Left ventricle myocardium superior (tissue), 1 donor: Measurements from ENCODE around the gene GBGT1. TPM values are rescaled to one million over a fixed set of nuclear protein-coding genes. Genes with fewer than 3 reads are reported as not detected.
A peak's percentile ranks its signal among the peaks of the same experiment; 100 is the strongest.
"Not testable (repeated sequence)": the region's sequence is repeated elsewhere in the genome, so short reads cannot be mapped to it uniquely, and the experiment has no call there.

ENCODE experiments used
- ATAC-seq: fragments of 200-7000 bp; cut with Tn5 transposase; one replicate; pipeline ENCODE4 v1.9.1; 2020; ENCODE audit warnings: mild to moderate bottlenecking, moderate library complexity
- DNase-seq: peaks from one replicate; pipeline ENCODE4 v3.0.0-alpha.2; 2020
- intact Hi-C: fragments of 100-400 bp; cut with micrococcal nuclease; formaldehyde crosslinking; loops from one replicate; pipeline ENCODE4 v1.11.0; 2022
- total RNA-seq: library from RNA; stranded (reverse); fragmentation: NEBNext Ultra II Directional; extraction: Animal tissue kit (Norgen Biotek cat#: 25700); gene quantifications from one replicate; pipeline ENCODE4 v1.2.1, GENCODE V29; 2021
- donor health status: DM: no; HTN: yes; CAD: no; lungs with severe emphysema.

GBGT1 gene
- total RNA-seq, 1 donor from 2014 or later = 6.2 TPM

- DNase-seq = no peak
- no peak for ATAC-seq
These were observed 36.9 kb upstream of the GBGT1 start for GRCh38 chr9:133200631-133201030.

GRCh38 chr9:133199648-133200321 lies 36.1 kb upstream of the GBGT1 start:
- DNase-seq = peak; percentile 51
- intact Hi-C loops = no loop called here
- ATAC-seq = peak; percentile 76

More at GRCh38 chr9:133200631-133201030, 36.9 kb upstream of the GBGT1 start:
- intact Hi-C loops = no loop called here

- intact Hi-C loops = no loop called here
- ATAC-seq (no peak), DNase-seq (no peak)
These were observed 31.3 kb upstream of the GBGT1 start for GRCh38 chr9:133195029-133195428.

- no peak for ATAC-seq
- DNase-seq = no peak
- intact Hi-C loops = no loop called here
These were observed 30.9 kb upstream of the GBGT1 start for GRCh38 chr9:133194597-133194996.

- intact Hi-C loops = no loop called here
- no peak for ATAC-seq
- no peak for DNase-seq
These were observed 28.3 kb upstream of the GBGT1 start for GRCh38 chr9:133191989-133192388.

GRCh38 chr9:133189826-133190225 lies 26.1 kb upstream of the GBGT1 start:
- no peak for DNase-seq
- intact Hi-C loops = loop anchor here (10.0 kb wide), 1 partner anchor 295 kb away; no protein-coding TSS in a partner anchor

GRCh38 chr9:133188843-133189180 lies 25.1 kb upstream of the GBGT1 start:
- intact Hi-C loops = loop anchor here (10.0 kb wide), 1 partner anchor 296 kb away; no protein-coding TSS in a partner anchor
- ATAC-seq = no peak
- DNase-seq = no peak

More at GRCh38 chr9:133189826-133190225, 26.1 kb upstream of the GBGT1 start:
- no peak for ATAC-seq

GRCh38 chr9:133188006-133188842 lies 24.5 kb upstream of the GBGT1 start:
- DNase-seq (no peak), ATAC-seq (no peak)
- intact Hi-C loops = loop anchor here (10.0 kb wide), 1 partner anchor 297 kb away; no protein-coding TSS in a partner anchor

- intact Hi-C loops = loop anchor here (10.0 kb wide), 1 partner anchor 297 kb away; no protein-coding TSS in a partner anchor
- no peak for DNase-seq
- no peak for ATAC-seq
These were observed 23.9 kb upstream of the GBGT1 start for GRCh38 chr9:133187561-133188005.

- DNase-seq (no peak), ATAC-seq (no peak)
- intact Hi-C loops = loop anchor here (10.0 kb wide), 1 partner anchor 298 kb away; no protein-coding TSS in a partner anchor
These were observed 23.0 kb upstream of the GBGT1 start for GRCh38 chr9:133186736-133187135.

- intact Hi-C loops = loop anchor here (10.0 kb wide), 1 partner anchor 300 kb away; no protein-coding TSS in a partner anchor
- DNase-seq (no peak), ATAC-seq (peak; percentile 87)
These were observed 21.3 kb upstream of the GBGT1 start for GRCh38 chr9:133184971-133185370.

GRCh38 chr9:133182151-133182550 lies 18.4 kb upstream of the GBGT1 start:
- intact Hi-C loops = loop anchor here (10.0 kb wide), 1 partner anchor 303 kb away; no protein-coding TSS in a partner anchor
- DNase-seq (no peak), ATAC-seq (no peak)

- intact Hi-C loops = loop anchor here (10.0 kb wide), 1 partner anchor 303 kb away; no protein-coding TSS in a partner anchor
- DNase-seq (no peak), ATAC-seq (no peak)
These were observed 17.8 kb upstream of the GBGT1 start for GRCh38 chr9:133181561-133181960.

- DNase-seq (no peak), ATAC-seq (no peak)
- intact Hi-C loops = loop anchor here (10.0 kb wide), 1 partner anchor 304 kb away; no protein-coding TSS in a partner anchor
These were observed 17.2 kb upstream of the GBGT1 start for GRCh38 chr9:133180953-133181352.

- ATAC-seq (no peak), DNase-seq (no peak)
- intact Hi-C loops = no loop called here
These were observed 9.3 kb upstream of the GBGT1 start for GRCh38 chr9:133173056-133173455.

GRCh38 chr9:133171161-133171961 lies 7.6 kb upstream of the GBGT1 start:
- intact Hi-C loops = no loop called here
- DNase-seq (peak; percentile 19), ATAC-seq (no peak)

- DNase-seq (peak; percentile 26), ATAC-seq (no peak)
- intact Hi-C loops = no loop called here
These were observed 7.0 kb upstream of the GBGT1 start for GRCh38 chr9:133170716-133171115.

- ATAC-seq, intact Hi-C loops: not testable (repeated sequence)
- DNase-seq = peak; percentile 4
These were observed 6.0 kb upstream of the GBGT1 start for GRCh38 chr9:133169687-133170086.

GRCh38 chr9:133169102-133169501 lies 5.4 kb upstream of the GBGT1 start:
- no peak for ATAC-seq
- intact Hi-C loops = no loop called here
- DNase-seq = no peak
